ENCODE results near the gene SEPTIN10.
"Not testable (repeated sequence)": the region's sequence is repeated elsewhere in the genome, so short reads cannot be mapped to it uniquely, and the experiment has no call there.

SEPTIN10 gene

GRCh38 chr2:109601783-109602182 lies 12.0 kb downstream of the SEPTIN10 start:
- no peak for DNase-seq

GRCh38 chr2:109597283-109597682 lies 16.5 kb downstream of the SEPTIN10 start:
- DNase-seq = no peak

- no peak for DNase-seq
Observed at GRCh38 chr2:109595644-109596043, 18.1 kb downstream of the SEPTIN10 start.

- DNase-seq = no peak
Observed at GRCh38 chr2:109594246-109594885, 19.4 kb downstream of the SEPTIN10 start.

GRCh38 chr2:109592905-109593304 lies 20.9 kb downstream of the SEPTIN10 start:
- DNase-seq = no peak

- DNase-seq = no peak
Observed at GRCh38 chr2:109591206-109591605, 22.6 kb downstream of the SEPTIN10 start.

- DNase-seq = no peak
Observed at GRCh38 chr2:109586687-109587086, 27.1 kb downstream of the SEPTIN10 start.

GRCh38 chr2:109582928-109583895 lies 30.6 kb downstream of the SEPTIN10 start:
- no peak for DNase-seq

GRCh38 chr2:109577630-109578029 lies 36.1 kb downstream of the SEPTIN10 start:
- DNase-seq = not testable (repeated sequence)

GRCh38 chr2:109575373-109575772 lies 38.4 kb downstream of the SEPTIN10 start:
- no peak for DNase-seq

- no peak for DNase-seq
Observed at GRCh38 chr2:109563980-109564550, 49.7 kb downstream of the SEPTIN10 start.

GRCh38 chr2:109563288-109563687 lies 50.5 kb downstream of the SEPTIN10 start:
- DNase-seq = no peak

- DNase-seq = no peak
Observed at GRCh38 chr2:109562421-109562820, 51.3 kb downstream of the SEPTIN10 start.

- no peak for DNase-seq
Observed at GRCh38 chr2:109560265-109560664, 53.5 kb downstream of the SEPTIN10 start.

GRCh38 chr2:109558076-109558882 lies 55.5 kb downstream of the SEPTIN10 start:
- DNase-seq = no peak

- no peak for DNase-seq
Observed at GRCh38 chr2:109557309-109557708, 56.5 kb downstream of the SEPTIN10 start.

- DNase-seq = no peak
Observed at GRCh38 chr2:109555346-109555900, 58.3 kb downstream of the SEPTIN10 start.

GRCh38 chr2:109554758-109555157 lies 59.0 kb downstream of the SEPTIN10 start:
- no peak for DNase-seq

GRCh38 chr2:109549016-109549590 lies 64.7 kb downstream of the SEPTIN10 start:
- no peak for DNase-seq

- no peak for DNase-seq
Observed at GRCh38 chr2:109547280-109547679, 66.5 kb downstream of the SEPTIN10 start.

GRCh38 chr2:109545828-109546713 lies 67.7 kb downstream of the SEPTIN10 start:
- DNase-seq = peak; percentile 41

Data from NCI-H69 (cell line).